ENCODE data around the gene PITPNB.

Gene PITPNB

GRCh38 chr22:27919942-27920755 lies 1.1 kb upstream of the PITPNB start:
- peak; percentile 74 for DNase-seq (ENCODE audit: extremely low read depth, low read depth)
- peak overlapping the region; percentile 85 for H3K4me3 ChIP-seq (replicated peaks; ENCODE audit: low read depth, low read length)
- no peak for TF ChIP-seq CTCF (IDR thresholded peaks at IDR 0.05; ENCODE audit: low read depth, low read length, missing control alignments)

GRCh38 chr22:27918341-27919221 lies 475 bp downstream of the PITPNB start:
- H3K4me3 ChIP-seq (replicated peaks; ENCODE audit: low read depth, low read length) = peak overlapping the region; percentile 85
- DNase-seq (ENCODE audit: extremely low read depth, low read depth) = no peak
- no peak for TF ChIP-seq CTCF (IDR thresholded peaks at IDR 0.05; ENCODE audit: low read depth, low read length, missing control alignments)

GRCh38 chr22:27915986-27916385 lies 3.1 kb downstream of the PITPNB start:
- H3K4me3 ChIP-seq (replicated peaks; ENCODE audit: low read depth, low read length) = no peak overlapping the region
- no peak for TF ChIP-seq CTCF (IDR thresholded peaks at IDR 0.05; ENCODE audit: low read depth, low read length, missing control alignments)
- no peak for DNase-seq (ENCODE audit: extremely low read depth, low read depth)

GRCh38 chr22:27913162-27913741 lies 5.8 kb downstream of the PITPNB start:
- DNase-seq (ENCODE audit: extremely low read depth, low read depth) = no peak
- H3K4me3 ChIP-seq (replicated peaks; ENCODE audit: low read depth, low read length) = no peak overlapping the region
- TF ChIP-seq CTCF (IDR thresholded peaks at IDR 0.05; ENCODE audit: low read depth, low read length, missing control alignments) = no peak

GRCh38 chr22:27912101-27912500 lies 7.0 kb downstream of the PITPNB start:
- DNase-seq (ENCODE audit: extremely low read depth, low read depth) = no peak
- no peak overlapping the region for H3K4me3 ChIP-seq (replicated peaks; ENCODE audit: low read depth, low read length)
- TF ChIP-seq CTCF (IDR thresholded peaks at IDR 0.05; ENCODE audit: low read depth, low read length, missing control alignments) = no peak

- H3K4me3 ChIP-seq (replicated peaks; ENCODE audit: low read depth, low read length) = no peak overlapping the region
- no peak for DNase-seq (ENCODE audit: extremely low read depth, low read depth)
- no peak for TF ChIP-seq CTCF (IDR thresholded peaks at IDR 0.05; ENCODE audit: low read depth, low read length, missing control alignments)
Measured at GRCh38 chr22:27911330-27911729, 7.7 kb downstream of the PITPNB start.
